Measurements from ENCODE around the gene LIMS2. TPM values are rescaled to one million over a fixed set of nuclear protein-coding genes. Genes with fewer than 3 reads are reported as not detected.

Gene LIMS2
- polyA plus RNA-seq, 2 of the 4 experiments (the other 2 are of a cell fraction) = 1.2 to 6.1 TPM

GRCh38 chr2:127645395-127646291 lies 29.7 kb downstream of the LIMS2 start, which contains the start of gene GPR17:
GPR17 (plus strand) TSS chr2:127646153; CDS start chr2:127650736, 4,583 bp downstream.
- ATAC-seq (no peak), FAIRE-seq (no peak), DNase-seq (ENCODE audit: low read depth in 1 of 2, low spot score in 1 of 2) (no peak)
- 93% methylated on average over 23 of the region's 37 CpGs for WGBS (ENCODE audit: missing lambda C conversion rate)
- Histone ChIP-seq H3K9me3 (no peaks in the 10 kb centered on the region), H3K4me1 (peaks cover 18% of the 10 kb centered on the region), H3K4me2 (peak within 1 kb of the TSS; percentile 25; the same call in 1 of the 3 replicates), H3K27ac (peak within 1 kb of the TSS; percentile 42 to 43; a peak in 4 of 6 replicates), H3K4me3 (no peak within 1 kb of the TSS)
- CTCF ChIA-PET = interaction anchor here (1.3 to 1.4 kb wide), 2 partner anchors 63 to 321 kb away, joined by 3 read pairs; no protein-coding TSS in a partner anchor
- POLR2A ChIA-PET = no interaction called here
- TF ChIP-seq TP53 (CRISPR knock-in tag; IDR thresholded peaks at IDR 0.05) (no peak), GATA3 (IDR thresholded peaks at IDR 0.05; ENCODE audit: borderline replicate concordance) (no peak), FOSL2 (IDR thresholded peaks at IDR 0.05) (no peak), FOSL2 (CRISPR knock-in tag; IDR thresholded peaks at IDR 0.05) (no peak), EHF (CRISPR knock-in tag; IDR thresholded peaks at IDR 0.05) (no peak), NFE2L2 (conservative IDR thresholded peaks at IDR 0.05; ENCODE audit: low read length) (no peak)

GRCh38 chr2:127645026-127645394 lies 30.3 kb downstream of the LIMS2 start:
- ATAC-seq (no peak), FAIRE-seq (no peak), DNase-seq (ENCODE audit: low read depth in 1 of 2, low spot score in 1 of 2) (no peak)
- H3K27ac ChIP-seq = no peak overlapping the region
- H3K4me3 ChIP-seq = no peak overlapping the region
- H3K9me3 ChIP-seq = no peaks in the 10 kb centered on the region
- H3K4me2 ChIP-seq = no peak overlapping the region
- CTCF ChIA-PET = interaction anchor here (1.3 to 1.4 kb wide), 2 partner anchors 62 to 320 kb away, joined by 3 read pairs; no protein-coding TSS in a partner anchor
- TF ChIP-seq ESRRA (IDR thresholded peaks at IDR 0.05; ENCODE audit: borderline replicate concordance, low read length) = no peak
- TF ChIP-seq POLR2A (IDR thresholded peaks at IDR 0.05; ENCODE audit: low read length) = no peak
- no peak for TF ChIP-seq CBX8 (IDR thresholded peaks at IDR 0.05)
- TF ChIP-seq EP300 (IDR thresholded peaks at IDR 0.05) = no peak
- no peak for TF ChIP-seq HOXB5 (CRISPR knock-in tag; IDR thresholded peaks at IDR 0.05)
- TF ChIP-seq MYC (IDR thresholded peaks at IDR 0.05; ENCODE audit: borderline replicate concordance, low read length) = no peak
- TF ChIP-seq HDAC2 (IDR thresholded peaks at IDR 0.05) = no peak
- TF ChIP-seq MAZ (IDR thresholded peaks at IDR 0.05; ENCODE audit: borderline replicate concordance, low read depth, low read length) = no peak
- no peak for TF ChIP-seq POLR2AphosphoS2 (conservative IDR thresholded peaks at IDR 0.05; ENCODE audit: low read length)
- no peak for TF ChIP-seq ELK1 (IDR thresholded peaks at IDR 0.05; ENCODE audit: low read depth, low read length)
- TF ChIP-seq ZC3H11A (IDR thresholded peaks at IDR 0.05) = no peak
- TF ChIP-seq NR3C1 (IDR thresholded peaks at IDR 0.05) = no peak
- no peak for TF ChIP-seq ZNF302 (CRISPR knock-in tag; IDR thresholded peaks at IDR 0.05)
- no peak for TF ChIP-seq HEYL (CRISPR knock-in tag; IDR thresholded peaks at IDR 0.05)
- TF ChIP-seq, protein P1, sequence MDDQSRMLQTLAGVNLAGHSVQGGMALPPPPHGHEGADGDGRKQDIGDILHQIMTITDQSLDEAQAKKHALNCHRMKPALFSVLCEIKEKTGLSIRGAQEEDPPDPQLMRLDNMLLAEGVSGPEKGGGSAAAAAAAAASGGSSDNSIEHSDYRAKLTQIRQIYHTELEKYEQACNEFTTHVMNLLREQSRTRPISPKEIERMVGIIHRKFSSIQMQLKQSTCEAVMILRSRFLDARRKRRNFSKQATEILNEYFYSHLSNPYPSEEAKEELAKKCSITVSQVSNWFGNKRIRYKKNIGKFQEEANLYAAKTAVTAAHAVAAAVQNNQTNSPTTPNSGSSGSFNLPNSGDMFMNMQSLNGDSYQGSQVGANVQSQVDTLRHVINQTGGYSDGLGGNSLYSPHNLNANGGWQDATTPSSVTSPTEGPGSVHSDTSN (IDR thresholded peaks at IDR 0.05) = no peak
- TF ChIP-seq BCL3 (IDR thresholded peaks at IDR 0.05) = no peak
- TF ChIP-seq, protein P2, sequence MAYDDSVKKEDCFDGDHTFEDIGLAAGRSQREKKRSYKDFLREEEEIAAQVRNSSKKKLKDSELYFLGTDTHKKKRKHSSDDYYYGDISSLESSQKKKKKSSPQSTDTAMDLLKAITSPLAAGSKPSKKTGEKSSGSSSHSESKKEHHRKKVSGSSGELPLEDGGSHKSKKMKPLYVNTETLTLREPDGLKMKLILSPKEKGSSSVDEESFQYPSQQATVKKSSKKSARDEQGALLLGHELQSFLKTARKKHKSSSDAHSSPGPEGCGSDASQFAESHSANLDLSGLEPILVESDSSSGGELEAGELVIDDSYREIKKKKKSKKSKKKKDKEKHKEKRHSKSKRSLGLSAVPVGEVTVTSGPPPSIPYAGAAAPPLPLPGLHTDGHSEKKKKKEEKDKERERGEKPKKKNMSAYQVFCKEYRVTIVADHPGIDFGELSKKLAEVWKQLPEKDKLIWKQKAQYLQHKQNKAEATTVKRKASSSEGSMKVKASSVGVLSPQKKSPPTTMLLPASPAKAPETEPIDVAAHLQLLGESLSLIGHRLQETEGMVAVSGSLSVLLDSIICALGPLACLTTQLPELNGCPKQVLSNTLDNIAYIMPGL (CRISPR knock-in tag; IDR thresholded peaks at IDR 0.05; ENCODE audit: borderline replicate concordance) = no peak
- no peak for TF ChIP-seq ZSCAN20 (CRISPR knock-in tag; IDR thresholded peaks at IDR 0.05)
- no peak for TF ChIP-seq NFE2L2 (conservative IDR thresholded peaks at IDR 0.05; ENCODE audit: low read length)
- peaks cover 18% of the 10 kb centered on the region for H3K4me1 ChIP-seq
- POLR2A ChIA-PET = no interaction called here
- WGBS (ENCODE audit: missing lambda C conversion rate) = 42% methylated on average over 1 of the region's 1 CpG
